K562 (cell line): ENCODE measurements around the gene PGLYRP4. TPM values are rescaled to one million over a fixed set of nuclear protein-coding genes. Genes with fewer than 3 reads are reported as not detected.

Experiments used
- ATAC-seq: fragments of 200-7000 bp; cut with Tn5 transposase; 3 replicates; pipeline ENCODE4 v1.9.1; 2020; ENCODE audit warnings: moderate library complexity
- BruUV-seq: library from RNA; stranded (reverse); fragments of 400-500 nt; replicated peaks from 2 replicates; lab custom pipeline; 2021; lab: Mats Ljungman, UMichigan
- CTCF ChIA-PET: fragments of 300-600 bp; formaldehyde crosslinking; extraction: SDS; loops from one replicate; lab custom pipeline; 2021; ENCODE audit warnings: low intra/inter-chr PET ratio; lab: Yijun Ruan, JAX
- POLR2A ChIA-PET: fragments of 300-600, 350-650 bp; sonication (Branson Sonifier 250); formaldehyde crosslinking; extraction: SDS; loops from one replicate; lab custom pipeline; 2021; ENCODE audit warnings: antibody characterized with exemption, inconsistent platforms; lab: Yijun Ruan, JAX
- DNase-seq, 4 experiments: peaks; one replicate each; pipeline versions ENCODE4 v3.0.0 to v3.0.0-alpha.2; 2011 to 2018; ENCODE audit warnings: low spot score in 3 of 4, mixed read lengths in 3 of 4; ENCODE audit errors: extremely low read depth in 1 of 4
- FAIRE-seq: peaks from 2 replicates; lab custom pipeline; 2011; peaks lifted over from hg19 to GRCh38; lab: Jason Lieb, UNC
- H2AFZ ChIP-seq: 2 replicates; pipeline ENCODE4 v1.6.0; 2011; ENCODE audit warnings: low read depth, low read length, control low read depth, inconsistent platforms
- H3K27ac ChIP-seq: fragments of 200-600 bp; 3 replicates; pipeline ENCODE4 v1.8.0; 2011; ENCODE audit warnings: low read depth, mild to moderate bottlenecking, control low read depth, inconsistent platforms, low read length, moderate library complexity, mixed read lengths; ENCODE audit errors: extremely low read depth
- H3K27me3 ChIP-seq, 2 experiments: fragments of 300-600 bp in 1 of 2; 2 replicates in 1 of 2; 3 replicates in 1 of 2; pipeline versions ENCODE4 v1.6.0 to v1.8.0; 2011; ENCODE audit warnings: inconsistent platforms in 2 of 2, low read length in 2 of 2, mild to moderate bottlenecking in 1 of 2, mixed read lengths in 1 of 2, moderate library complexity in 1 of 2; ENCODE audit not compliant: control insufficient read depth in 2 of 2, insufficient read depth in 2 of 2
- H3K36me3 ChIP-seq: fragments of 300-600 bp; 3 replicates; pipeline ENCODE4 v1.8.0; 2011; ENCODE audit warnings: mild to moderate bottlenecking, low read length, inconsistent platforms; ENCODE audit not compliant: control insufficient read depth, insufficient read depth
- H3K4me1 ChIP-seq, 2 experiments: fragments of 200-600 bp in 1 of 2; replicated peaks in 1 of 2; 2 replicates in 1 of 2; 3 replicates in 1 of 2; pipeline versions ENCODE4 v1.5.1 to v1.8.0; 2011; ENCODE audit warnings: inconsistent platforms in 2 of 2, low read length in 2 of 2, mild to moderate bottlenecking in 1 of 2, mixed read lengths in 1 of 2, moderate library complexity in 1 of 2; ENCODE audit not compliant: control insufficient read depth in 2 of 2, insufficient read depth in 2 of 2
- H3K4me2 ChIP-seq: 2 replicates; pipeline ENCODE4 v1.6.1; 2011; ENCODE audit warnings: low read length, control low read depth, inconsistent platforms, mixed read lengths; ENCODE audit not compliant: insufficient read depth
- H3K4me3 ChIP-seq: fragments of 200-600 bp; sonication (generic), shearing (Covaris generic); 2 replicates; pipeline ENCODE4 v1.5.1; 2016; ENCODE audit warnings: control low read depth, inconsistent platforms
- H3K79me2 ChIP-seq: fragments of 200-600 bp; 3 replicates; pipeline ENCODE4 v1.8.0; 2011; ENCODE audit warnings: low read length, inconsistent platforms; ENCODE audit not compliant: control insufficient read depth, insufficient read depth
- H3K9ac ChIP-seq, 2 experiments: 2 replicates each; pipeline versions ENCODE4 v1.6.0 to v1.6.1; 2011; ENCODE audit warnings: low read depth in 2 of 2, low read length in 2 of 2, control low read depth in 1 of 2, inconsistent platforms in 1 of 2, mild to moderate bottlenecking in 1 of 2, mixed read lengths in 1 of 2; ENCODE audit not compliant: insufficient read depth in 1 of 2
- H3K9me1 ChIP-seq: one replicate; pipeline ENCODE4 v1.6.0; 2011; ENCODE audit warnings: inconsistent platforms, mild to moderate bottlenecking, low read length, moderate library complexity; ENCODE audit not compliant: control insufficient read depth, insufficient read depth
- H3K9me3 ChIP-seq: replicated peaks from 2 replicates; pipeline ENCODE4 v1.5.1; 2011; ENCODE audit warnings: low read depth, low read length, inconsistent platforms; ENCODE audit not compliant: control insufficient read depth, insufficient read depth
- H4K20me1 ChIP-seq: replicated peaks from 2 replicates; pipeline ENCODE4 v1.6.1; 2011; ENCODE audit warnings: low read length, inconsistent platforms, mixed read lengths; ENCODE audit not compliant: control insufficient read depth, insufficient read depth
- CEBPG ChIP-seq, 3 experiments: fragments of 200-800 bp in 1 of 3; sonication (Bioruptor generic) in 1 of 3; sonication (generic) in 1 of 3; formaldehyde crosslinking in 1 of 3; IDR thresholded peaks in 2 of 3; conservative IDR thresholded peaks in 1 of 3; 2 replicates each; pipeline versions ENCODE4 v1.6.1 to v1.8.0; 2016 to 2022; ENCODE audit warnings: missing compliant biosample characterization in 2 of 3, missing genetic modification characterization in 2 of 3, mild to moderate bottlenecking in 1 of 3, missing genetic modification reagents in 1 of 3
- CTBP1 ChIP-seq: fragments of 450-650 bp; IDR thresholded peaks from 2 replicates; pipeline ENCODE4 v1.6.1; 2016; ENCODE audit warnings: borderline replicate concordance
- ELF4 ChIP-seq: fragments of 450-650 bp; formaldehyde crosslinking; IDR thresholded peaks from 2 replicates; pipeline ENCODE4 v1.4.0; 2022; ENCODE audit warnings: missing genetic modification characterization
- HCFC1 ChIP-seq: IDR thresholded peaks from 2 replicates; pipeline ENCODE4 v1.6.1; 2012; ENCODE audit warnings: low read depth, low read length, improper control_type of control experiment
- L3MBTL2 ChIP-seq: fragments of 450-650 bp; IDR thresholded peaks from 2 replicates; pipeline ENCODE4 v1.6.1; 2016; ENCODE audit warnings: mild to moderate bottlenecking, moderate library complexity
- MIER1 ChIP-seq: fragments of 450-650 bp; IDR thresholded peaks from 2 replicates; pipeline ENCODE4 v1.6.1; 2016; ENCODE audit warnings: antibody characterized with exemption, mild to moderate bottlenecking, low read depth
- RAD21 ChIP-seq, 2 experiments: fragments of 250-450 bp in 1 of 2; fragments of 450-650 bp in 1 of 2; sonication (Bioruptor Pico) in 1 of 2; formaldehyde crosslinking in 1 of 2; IDR thresholded peaks in 1 of 2; conservative IDR thresholded peaks in 1 of 2; 2 replicates each; pipeline versions ENCODE4 v1.4.0 to v1.8.0; 2020 to 2022; ENCODE audit warnings: mild to moderate bottlenecking in 2 of 2, moderate library complexity in 1 of 2
- ZKSCAN8 ChIP-seq: fragments of 200-800 bp; sonication (Bioruptor generic); IDR thresholded peaks from 2 replicates; pipeline ENCODE4 v1.6.1; 2016; ENCODE audit warnings: missing genetic modification characterization, missing compliant biosample characterization
- ZNF785 ChIP-seq: fragments of 250-450 bp; sonication (Bioruptor Pico); IDR thresholded peaks from 2 replicates; pipeline ENCODE4 v1.4.0; 2020; ENCODE audit warnings: mild to moderate bottlenecking
- WGBS: fragments of 100-300 bp; shearing (Covaris generic); methylation state at CpG from one replicate; pipeline ENCODE4 v1.1.6; 2016; ENCODE audit warnings: low coverage, mixed read lengths; ENCODE audit not compliant: insufficient coverage; ENCODE audit errors: missing lambda C conversion rate; 5-methylcytosine and 5-hydroxymethylcytosine counted together
- in situ Hi-C: fragments of 300-500 bp; cut with MboI; formaldehyde crosslinking; loops from 4 replicates; pipeline ENCODE4 v1.15.0; 2018; ENCODE audit warnings: inconsistent platforms, mixed read lengths
- intact Hi-C: fragments of 100-400 bp; cut with micrococcal nuclease; formaldehyde crosslinking; loops from 2 replicates; pipeline ENCODE4 v1.14.2; 2022
- polyA plus RNA-seq, 8 experiments: library from polyadenylated mRNA; depleted of rRNA in 4 of 8; stranded (reverse) in 5 of 8; unstranded in 3 of 8; fragments of >200 nt; fragmentation: Nextera tagmentation in 2 of 8; fragmentation: Illumina TruSeq in 1 of 8; extraction: Ambion mirVana in 2 of 8; extraction: Trizol in 1 of 8; gene quantifications; 2 replicates each; pipeline versions ENCODE4 v1.2.1 to v1.2.3, GENCODE V29; 2011 to 2014; ENCODE audit warnings: inconsistent platforms in 1 of 8, missing spikeins in 1 of 8
- total RNA-seq, 7 experiments: library from RNA; depleted of rRNA in 6 of 7; stranded (reverse); fragments of >200 nt in 6 of 7; fragmentation: Illumina TruSeq in 2 of 7; extraction: Trizol in 2 of 7; gene quantifications; 2 replicates each; pipeline versions ENCODE4 v1.2.1 to v1.2.3, GENCODE V29; 2011 to 2021; ENCODE audit warnings: low replicate concordance in 1 of 7
- TF ChIP-seq, protein P1 (sequence below), 3 experiments: IDR thresholded peaks in 2 of 3; conservative IDR thresholded peaks in 1 of 3; 2 replicates each; pipeline ENCODE4 v1.5.1; 2011 to 2012; ENCODE audit warnings: low read length in 3 of 3, mild to moderate bottlenecking in 3 of 3, control low read depth in 2 of 3, improper control_type of control experiment in 1 of 3, inconsistent platforms in 1 of 3, low read depth in 1 of 3, mixed read lengths in 1 of 3, moderate library complexity in 1 of 3; ENCODE audit not compliant: insufficient read depth in 2 of 3
- TF ChIP-seq, protein P2 (sequence below): sonication (generic); formaldehyde crosslinking; IDR thresholded peaks from 2 replicates; pipeline ENCODE4 v1.8.0; 2022; ENCODE audit warnings: missing genetic modification reagents, mild to moderate bottlenecking, moderate library complexity, borderline replicate concordance

The PGLYRP4 gene
- total and polyA plus RNA-seq, 9 of the 15 experiments (the other 6 are each of a cell fraction or from before 2014, with no cell fraction given): 0.06 to 0.13 (median 0.11) TPM; not detected in 6

DNA sequence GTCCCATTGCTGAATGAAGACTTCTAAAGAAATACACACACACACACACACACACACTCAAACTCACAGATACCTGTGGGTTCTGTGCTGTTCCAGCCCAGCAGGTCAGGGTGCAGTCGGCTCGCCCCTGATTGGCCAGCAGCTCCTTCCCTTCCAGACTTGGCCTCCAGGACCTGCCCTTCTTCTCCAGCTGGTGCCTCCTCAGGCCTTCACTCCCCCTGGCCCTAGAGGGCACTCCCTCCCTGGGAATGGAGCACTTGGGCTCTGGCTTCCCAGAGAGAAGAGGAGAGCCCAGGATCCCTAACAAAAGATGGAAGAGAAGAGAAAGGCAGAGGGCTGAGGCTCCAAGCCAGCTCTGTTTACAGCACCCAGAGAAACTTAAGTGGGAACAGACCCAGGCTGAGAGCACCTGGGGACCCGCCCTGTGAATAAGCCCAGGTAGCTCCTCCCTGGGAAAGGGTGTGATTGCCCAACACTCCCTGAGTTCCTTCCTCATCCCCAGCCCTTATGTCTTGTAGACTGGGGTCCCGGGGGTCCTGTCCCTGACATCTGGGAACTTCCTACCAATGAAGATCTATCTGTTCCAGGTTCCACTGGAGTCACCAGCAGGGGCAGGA lies 36.0 kb downstream of the PGLYRP4 start, which contains the start of gene PGLYRP3:
Gene PGLYRP3 (minus strand): TSS at position 383 of the 617 bp plus-strand sequence. CDS start 2,287 bp downstream, outside the sequence.
- Histone ChIP-seq H3K9me3 (no peaks in the 10 kb centered on the region), H3K27me3 (peaks cover 0 to 18% of the 10 kb centered on the region in 2 experiments; a peak in 3 of 5 replicates), H3K36me3 (no peaks in the 10 kb centered on the region), H3K9ac (no peak within 1 kb of the TSS), H3K9me1 (no peaks in the 10 kb centered on the region), H4K20me1 (no peaks in the 10 kb centered on the region), H3K4me2 (no peak within 1 kb of the TSS), H3K4me3 (no peak within 1 kb of the TSS), H2AFZ (no peak within 1 kb of the TSS), H3K27ac (no peak within 1 kb of the TSS), H3K79me2 (no peaks in the 10 kb centered on the region), H3K4me1 (no peaks in the 10 kb centered on the region)
- BruUV-seq: no TSS peak
- DNase-seq (peak in 1 of 4 experiments; percentile 34), ATAC-seq (peak; percentile 85), FAIRE-seq (no peak)
- intact Hi-C loops: no loop called here
- in situ Hi-C loops: no loop called here
- WGBS: 4% methylated on average over 4 of the region's 4 CpGs
- POLR2A ChIA-PET: interaction anchor here (0.6 to 1.5 kb wide), 2 partner anchors 31 to 831 kb away, joined by 3 to 4 read pairs; no protein-coding TSS in a partner anchor
- CTCF ChIA-PET: interaction anchor here (0.7 to 1.4 kb wide), 3 partner anchors 15 to 182 kb away, joined by 3 to 5 read pairs (median 4); no protein-coding TSS in a partner anchor
- no peak for TF ChIP-seq MIER1
- no peak for TF ChIP-seq CEBPG (CRISPR knock-in tag; IDR thresholded peaks at IDR 0.05)
- TF ChIP-seq CEBPG (tag; conservative IDR thresholded peaks at IDR 0.05 in 1 of 2, IDR thresholded peaks at IDR 0.05 in 1 of 2): peak in 1 of 2 experiments; percentile 51; a peak in 1 of 4 replicates
- no peak for TF ChIP-seq ZNF785
- TF ChIP-seq, protein P1, sequence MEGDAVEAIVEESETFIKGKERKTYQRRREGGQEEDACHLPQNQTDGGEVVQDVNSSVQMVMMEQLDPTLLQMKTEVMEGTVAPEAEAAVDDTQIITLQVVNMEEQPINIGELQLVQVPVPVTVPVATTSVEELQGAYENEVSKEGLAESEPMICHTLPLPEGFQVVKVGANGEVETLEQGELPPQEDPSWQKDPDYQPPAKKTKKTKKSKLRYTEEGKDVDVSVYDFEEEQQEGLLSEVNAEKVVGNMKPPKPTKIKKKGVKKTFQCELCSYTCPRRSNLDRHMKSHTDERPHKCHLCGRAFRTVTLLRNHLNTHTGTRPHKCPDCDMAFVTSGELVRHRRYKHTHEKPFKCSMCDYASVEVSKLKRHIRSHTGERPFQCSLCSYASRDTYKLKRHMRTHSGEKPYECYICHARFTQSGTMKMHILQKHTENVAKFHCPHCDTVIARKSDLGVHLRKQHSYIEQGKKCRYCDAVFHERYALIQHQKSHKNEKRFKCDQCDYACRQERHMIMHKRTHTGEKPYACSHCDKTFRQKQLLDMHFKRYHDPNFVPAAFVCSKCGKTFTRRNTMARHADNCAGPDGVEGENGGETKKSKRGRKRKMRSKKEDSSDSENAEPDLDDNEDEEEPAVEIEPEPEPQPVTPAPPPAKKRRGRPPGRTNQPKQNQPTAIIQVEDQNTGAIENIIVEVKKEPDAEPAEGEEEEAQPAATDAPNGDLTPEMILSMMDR (IDR thresholded peaks at IDR 0.05 in 2 of 3, conservative IDR thresholded peaks at IDR 0.05 in 1 of 3; ENCODE audit: insufficient read depth in 2 of 3, low read depth in 1 of 3, low read length in 3 of 3): peak; percentile 42 to 63 (median 52); a peak in 5 of 6 replicates
- peak; percentile 59; the same call in 1 of the 2 replicates for TF ChIP-seq CTBP1
- no peak for TF ChIP-seq ZKSCAN8 (CRISPR knock-in tag)
- no peak for TF ChIP-seq ELF4
- TF ChIP-seq, protein P2, sequence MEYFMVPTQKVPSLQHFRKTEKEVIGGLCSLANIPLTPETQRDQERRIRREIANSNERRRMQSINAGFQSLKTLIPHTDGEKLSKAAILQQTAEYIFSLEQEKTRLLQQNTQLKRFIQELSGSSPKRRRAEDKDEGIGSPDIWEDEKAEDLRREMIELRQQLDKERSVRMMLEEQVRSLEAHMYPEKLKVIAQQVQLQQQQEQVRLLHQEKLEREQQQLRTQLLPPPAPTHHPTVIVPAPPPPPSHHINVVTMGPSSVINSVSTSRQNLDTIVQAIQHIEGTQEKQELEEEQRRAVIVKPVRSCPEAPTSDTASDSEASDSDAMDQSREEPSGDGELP (CRISPR knock-in tag): peak; percentile 76; the same call in 1 of the 2 replicates
- no peak for TF ChIP-seq HCFC1
- TF ChIP-seq RAD21 (CRISPR knock-in tag; conservative IDR thresholded peaks at IDR 0.05 in 1 of 2, IDR thresholded peaks at IDR 0.05 in 1 of 2): peak in 1 of 2 experiments; percentile 59; a peak in 3 of 4 replicates
- TF ChIP-seq L3MBTL2: 0 out of 2 replicates have a peak, but pooled peaks have one; percentile 17
